Inflammatory macrophage (primary cell): ENCODE measurements around the gene IGF2BP2.
"Not testable (repeated sequence)": the region's sequence is repeated elsewhere in the genome, so short reads cannot be mapped to it uniquely, and the experiment has no call there.

Source experiments
- DNase-seq, 2 donors: peaks; one replicate each; pipeline ENCODE4 v3.0.0-alpha.2; 2020 to 2022

The IGF2BP2 gene

DNA sequence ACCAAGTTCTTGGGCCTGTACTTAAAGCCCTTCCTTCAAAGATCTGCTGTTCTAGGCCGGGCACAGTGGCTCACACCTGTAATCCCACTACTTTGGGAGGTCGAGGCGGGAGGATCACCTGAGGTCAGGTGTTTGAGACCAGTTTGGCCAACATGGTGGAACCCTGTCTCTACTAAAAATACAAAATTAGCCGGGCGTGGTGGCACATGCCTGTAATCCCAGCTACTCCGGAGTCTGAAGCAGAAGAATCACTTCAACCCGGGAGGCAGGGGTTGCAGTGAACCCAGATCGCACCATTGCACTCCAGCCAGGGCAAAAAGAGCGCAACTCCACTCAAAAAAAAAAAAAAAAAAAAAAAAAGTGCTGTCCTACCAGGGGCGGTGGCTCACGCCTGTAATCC lies 186.2 kb downstream of the IGF2BP2 start:
- not testable (repeated sequence) for DNase-seq

DNA sequence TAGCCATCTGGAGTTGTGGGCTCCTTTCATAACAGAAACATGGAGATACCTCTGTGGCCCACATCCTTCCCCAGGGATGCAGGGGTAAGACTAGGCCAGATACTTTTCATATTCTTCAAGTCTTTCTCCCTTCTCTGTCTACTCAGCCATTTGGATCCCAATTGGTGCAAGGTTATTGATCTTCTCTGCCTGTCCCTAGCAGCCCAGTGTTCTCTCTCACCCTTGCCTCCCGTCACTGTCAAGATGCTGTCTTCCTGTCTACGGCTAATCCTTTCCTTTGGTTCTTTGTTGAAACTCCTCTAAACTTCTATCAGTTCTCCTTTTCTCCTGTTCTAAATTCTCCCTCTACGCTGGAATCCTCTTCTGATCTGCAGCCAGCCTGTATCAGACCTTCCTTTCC lies 187.5 kb downstream of the IGF2BP2 start:
- DNase-seq = no peak

GRCh38 chr3:185632996-185633395 lies 191.8 kb downstream of the IGF2BP2 start:
- no peak for DNase-seq

DNA sequence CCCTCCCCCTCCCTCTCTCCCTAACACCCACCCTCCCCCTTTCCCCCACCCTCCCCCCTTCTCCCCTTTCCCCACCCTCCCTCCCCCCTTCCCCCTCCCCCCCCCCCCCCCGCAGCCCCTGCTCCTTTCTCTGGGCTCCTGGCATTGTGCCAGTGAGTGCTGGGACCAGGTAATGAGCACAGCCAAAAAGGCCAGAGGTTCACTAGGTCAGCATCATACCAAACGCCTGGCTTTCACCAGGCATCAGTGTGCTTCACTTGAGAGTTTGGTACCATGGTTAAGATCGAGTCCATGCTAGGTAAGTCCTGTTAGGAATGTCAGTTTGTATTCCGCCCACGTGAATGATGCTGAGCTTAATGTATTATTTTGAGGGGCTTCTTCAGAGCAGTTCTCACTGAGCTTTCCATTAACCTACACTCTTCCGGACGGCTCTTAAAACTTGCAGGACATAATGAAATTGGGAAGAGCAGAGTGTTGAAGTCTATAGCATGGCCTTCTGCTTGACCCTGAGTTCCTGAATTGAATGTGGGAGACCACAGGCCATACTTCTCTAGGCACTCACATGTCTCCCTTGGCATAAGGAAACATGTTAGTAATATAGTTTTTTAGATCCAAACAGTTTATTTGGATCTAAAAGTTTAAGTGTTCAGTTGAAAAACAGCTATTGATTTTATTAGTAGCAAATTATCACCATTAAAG lies 193.2 kb downstream of the IGF2BP2 start:
- DNase-seq = no peak

DNA sequence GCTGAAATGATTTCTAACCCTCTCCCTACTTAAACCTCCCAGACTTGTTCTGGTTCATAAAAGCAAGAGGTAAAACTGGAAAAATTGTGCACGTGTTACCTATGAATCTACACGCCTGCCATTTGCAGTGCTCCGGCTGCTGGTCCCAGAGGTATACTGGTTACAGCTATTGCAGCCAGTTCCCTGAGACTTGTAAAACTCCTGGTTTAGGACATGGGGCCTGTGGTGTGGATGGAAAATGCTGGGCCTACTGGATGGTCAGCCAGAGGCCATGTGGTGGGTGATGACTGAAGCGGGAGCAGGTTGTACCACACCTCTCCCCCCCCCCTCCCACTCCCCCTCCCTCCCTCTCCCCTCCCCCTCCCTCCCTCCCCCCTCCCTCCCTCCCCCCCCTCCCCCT lies 193.7 kb downstream of the IGF2BP2 start:
- DNase-seq = no peak

DNA sequence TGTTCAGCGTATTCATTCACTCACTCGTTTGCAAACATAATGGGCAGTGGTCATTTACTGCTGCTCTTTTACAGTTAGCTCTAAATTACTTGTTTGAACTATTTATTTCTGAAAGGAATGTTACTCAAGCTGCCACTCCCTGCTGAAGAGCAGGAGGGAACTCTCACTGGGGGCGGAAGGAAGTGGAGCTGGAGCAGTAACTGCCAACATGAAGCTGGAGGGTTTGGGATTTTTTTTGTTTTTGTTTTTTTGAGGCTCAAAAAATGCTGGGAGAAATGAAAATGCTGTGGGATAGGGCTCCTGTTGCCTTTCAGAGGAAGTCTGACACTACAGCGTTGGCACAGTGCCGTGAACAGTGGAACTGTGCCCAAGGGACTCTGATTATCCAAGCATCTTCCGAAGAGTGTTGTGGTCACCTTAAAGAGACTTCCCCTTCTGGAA lies 194.6 kb downstream of the IGF2BP2 start:
- DNase-seq = peak; percentile 5 to 7

GRCh38 chr3:185629554-185630181 lies 195.2 kb downstream of the IGF2BP2 start:
- DNase-seq = no peak

- DNase-seq = no peak
These were observed 199.1 kb downstream of the IGF2BP2 start for GRCh38 chr3:185625784-185626183.

- no peak for DNase-seq
These were observed 200.7 kb downstream of the IGF2BP2 start for GRCh38 chr3:185623939-185624665.

DNA sequence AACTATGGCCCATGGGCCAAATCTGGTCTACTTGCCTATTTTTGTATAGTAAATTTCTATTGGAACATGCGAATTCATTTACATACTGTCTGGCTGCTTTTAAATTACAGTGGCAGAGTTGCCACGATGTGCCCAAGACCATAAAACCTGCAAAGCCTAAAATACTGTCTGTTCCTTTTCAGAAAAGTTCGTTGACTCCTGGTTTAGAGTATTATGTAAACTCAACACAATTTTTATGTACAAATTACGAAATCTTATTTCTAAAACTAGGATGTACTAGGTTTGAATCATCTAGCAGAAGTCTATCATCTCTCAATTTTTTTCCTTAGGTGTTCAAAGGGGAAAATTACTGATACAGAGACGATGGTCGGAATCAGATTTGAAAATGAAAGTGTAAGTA lies 211.8 kb downstream of the IGF2BP2 start:
- DNase-seq = no peak

DNA sequence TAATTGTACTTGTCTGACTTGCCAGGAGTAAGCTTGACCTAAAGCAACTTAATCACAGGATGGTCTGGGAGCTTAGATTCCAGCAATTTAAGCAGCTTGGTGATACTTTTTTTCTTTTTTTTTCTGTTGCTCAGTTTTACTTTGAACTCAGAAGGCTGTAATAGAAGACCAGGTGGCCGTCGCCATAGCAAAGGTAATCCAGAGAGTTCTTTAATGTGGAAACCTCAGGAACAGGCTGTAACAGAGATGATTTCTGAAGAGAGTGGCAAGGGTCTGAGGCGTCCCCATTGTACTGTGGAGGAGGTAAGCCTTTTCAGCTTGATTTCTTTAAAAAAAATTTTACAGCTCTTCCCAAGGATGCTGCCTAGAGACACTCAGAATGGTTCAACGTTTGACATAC lies 218.6 kb downstream of the IGF2BP2 start:
- no peak for DNase-seq

GRCh38 chr3:185605566-185605965 lies 219.3 kb downstream of the IGF2BP2 start:
- no peak for DNase-seq

- peak; percentile 24 to 88 for DNase-seq
These were observed 229.3 kb downstream of the IGF2BP2 start for GRCh38 chr3:185595526-185595925.

DNA sequence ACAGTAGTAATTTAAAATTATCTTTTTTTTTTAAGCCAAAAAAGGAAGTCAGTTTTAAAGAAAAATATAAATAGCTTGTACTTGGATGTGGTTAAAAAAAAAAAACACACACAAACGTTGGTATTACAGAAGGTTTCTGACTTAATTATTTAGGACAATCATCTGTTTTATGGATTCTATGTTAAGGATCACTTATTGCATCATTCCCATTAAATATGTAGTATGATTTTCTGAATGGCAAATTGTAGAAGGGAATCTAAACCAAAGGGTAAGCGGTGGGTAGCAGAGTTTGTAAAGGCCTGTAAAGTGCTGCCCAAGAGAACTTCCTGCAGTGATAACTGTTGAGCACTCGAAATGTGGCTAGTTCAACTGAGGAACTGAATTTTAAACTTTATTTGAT lies 230.8 kb downstream of the IGF2BP2 start:
- DNase-seq = peak in 1 of 2 donors; percentile 9
